IMR-90 (cell line): ENCODE measurements around the gene BCAS1.

Source experiments
- BHLHE40 ChIP-seq: fragments of 150-350 bp; IDR thresholded peaks from 2 replicates; pipeline ENCODE4 v1.6.1; 2016; ENCODE audit warnings: mild to moderate bottlenecking, low read depth, low read length
- CEBPB ChIP-seq: IDR thresholded peaks from 2 replicates; pipeline ENCODE4 v1.6.1; 2012; ENCODE audit warnings: low read depth, low read length, improper control_type of control experiment
- CHD1 ChIP-seq: IDR thresholded peaks from 2 replicates; pipeline ENCODE4 v1.6.1; 2012; ENCODE audit warnings: low read depth, low read length, improper control_type of control experiment
- FOS ChIP-seq: fragments of 150-350 bp; IDR thresholded peaks from 2 replicates; pipeline ENCODE4 v1.6.1; 2016; ENCODE audit warnings: low read depth, low read length
- MAFK ChIP-seq: IDR thresholded peaks from 2 replicates; pipeline ENCODE4 v1.6.1; 2012; ENCODE audit warnings: low read depth, low read length, improper control_type of control experiment
- MXI1 ChIP-seq: IDR thresholded peaks from 2 replicates; pipeline ENCODE4 v1.6.1; 2012; ENCODE audit warnings: low read depth, mild to moderate bottlenecking, low read length, moderate library complexity, borderline replicate concordance
- POLR2A ChIP-seq: IDR thresholded peaks from 2 replicates; pipeline ENCODE4 v1.6.1; 2012; ENCODE audit warnings: mild to moderate bottlenecking, low read depth, low read length
- RAD21 ChIP-seq: IDR thresholded peaks from 2 replicates; pipeline ENCODE4 v1.6.1; 2012; ENCODE audit warnings: low read length, improper control_type of control experiment
- RCOR1 ChIP-seq: IDR thresholded peaks from 2 replicates; pipeline ENCODE4 v1.6.1; 2012; ENCODE audit warnings: mild to moderate bottlenecking, low read length, improper control_type of control experiment; ENCODE audit not compliant: insufficient replicate concordance
- RFX5 ChIP-seq: IDR thresholded peaks from 2 replicates; pipeline ENCODE4 v1.8.0; 2012; ENCODE audit warnings: low read depth, mild to moderate bottlenecking, low read length, moderate library complexity
- SMC3 ChIP-seq: fragments of 150-350 bp; IDR thresholded peaks from 2 replicates; pipeline ENCODE4 v1.6.1; 2016; ENCODE audit warnings: low read depth, mild to moderate bottlenecking, antibody characterized with exemption, low read length, moderate library complexity
- USF2 ChIP-seq: fragments of 150-350 bp; IDR thresholded peaks from 2 replicates; pipeline ENCODE4 v1.6.1; 2017; ENCODE audit warnings: mild to moderate bottlenecking, antibody characterized with exemption, low read length, low read depth
- TF ChIP-seq, protein P1 (sequence below): conservative IDR thresholded peaks from 2 replicates; pipeline ENCODE4 v1.5.1; 2012; ENCODE audit warnings: mild to moderate bottlenecking, low read depth, low read length, improper control_type of control experiment
- TF ChIP-seq, protein P2 (sequence below): fragments of 150-350 bp; IDR thresholded peaks from 2 replicates; pipeline ENCODE4 v1.6.1; 2016; ENCODE audit warnings: low read depth, mild to moderate bottlenecking, low read length, moderate library complexity, borderline replicate concordance

DNA sequence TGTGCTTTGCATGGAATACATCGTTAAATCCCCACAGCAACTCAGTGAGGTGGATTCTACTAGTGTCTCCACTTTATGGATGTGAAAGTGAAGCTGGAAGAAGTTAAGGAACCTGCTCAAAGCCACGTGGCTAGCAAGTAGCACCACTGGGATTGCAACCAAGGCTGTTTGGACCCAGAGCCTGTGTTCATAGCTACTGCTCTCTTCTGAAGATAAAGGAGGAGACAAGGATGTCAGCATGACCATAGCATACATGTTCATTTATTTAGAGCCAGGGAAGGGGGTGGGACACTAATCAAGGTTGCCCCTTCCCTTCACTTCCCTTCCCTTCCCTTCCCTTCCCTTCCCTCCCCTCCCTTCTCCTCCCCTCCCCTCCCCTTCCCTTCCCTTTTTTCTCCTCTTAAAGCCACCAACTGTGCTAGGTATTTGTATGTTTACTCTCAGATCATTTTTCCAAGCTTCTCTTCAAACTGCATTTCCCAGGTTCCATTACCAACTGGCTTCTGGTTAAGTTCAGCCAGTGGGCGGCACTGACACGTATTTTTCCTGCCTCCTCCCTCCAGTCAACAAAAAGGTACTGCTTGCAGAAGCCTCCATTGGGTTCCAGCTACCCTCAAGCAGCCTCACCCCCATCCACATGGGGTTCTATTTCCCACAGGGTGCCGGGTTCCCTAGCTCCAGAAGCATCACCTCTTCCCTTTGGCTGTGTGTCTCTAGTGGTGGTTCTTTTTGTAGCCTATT lies 134.9 kb downstream of the BCAS1 start:
- TF ChIP-seq POLR2A (no peak), RFX5 (no peak), SMC3 (no peak), FOS (no peak), USF2 (no peak), CHD1 (no peak), MAFK (no peak), CEBPB (no peak), RAD21 (no peak), BHLHE40 (no peak), RCOR1 (no peak), MXI1 (no peak)
- TF ChIP-seq, protein P1, sequence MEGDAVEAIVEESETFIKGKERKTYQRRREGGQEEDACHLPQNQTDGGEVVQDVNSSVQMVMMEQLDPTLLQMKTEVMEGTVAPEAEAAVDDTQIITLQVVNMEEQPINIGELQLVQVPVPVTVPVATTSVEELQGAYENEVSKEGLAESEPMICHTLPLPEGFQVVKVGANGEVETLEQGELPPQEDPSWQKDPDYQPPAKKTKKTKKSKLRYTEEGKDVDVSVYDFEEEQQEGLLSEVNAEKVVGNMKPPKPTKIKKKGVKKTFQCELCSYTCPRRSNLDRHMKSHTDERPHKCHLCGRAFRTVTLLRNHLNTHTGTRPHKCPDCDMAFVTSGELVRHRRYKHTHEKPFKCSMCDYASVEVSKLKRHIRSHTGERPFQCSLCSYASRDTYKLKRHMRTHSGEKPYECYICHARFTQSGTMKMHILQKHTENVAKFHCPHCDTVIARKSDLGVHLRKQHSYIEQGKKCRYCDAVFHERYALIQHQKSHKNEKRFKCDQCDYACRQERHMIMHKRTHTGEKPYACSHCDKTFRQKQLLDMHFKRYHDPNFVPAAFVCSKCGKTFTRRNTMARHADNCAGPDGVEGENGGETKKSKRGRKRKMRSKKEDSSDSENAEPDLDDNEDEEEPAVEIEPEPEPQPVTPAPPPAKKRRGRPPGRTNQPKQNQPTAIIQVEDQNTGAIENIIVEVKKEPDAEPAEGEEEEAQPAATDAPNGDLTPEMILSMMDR, result no peak
- TF ChIP-seq, protein P2, sequence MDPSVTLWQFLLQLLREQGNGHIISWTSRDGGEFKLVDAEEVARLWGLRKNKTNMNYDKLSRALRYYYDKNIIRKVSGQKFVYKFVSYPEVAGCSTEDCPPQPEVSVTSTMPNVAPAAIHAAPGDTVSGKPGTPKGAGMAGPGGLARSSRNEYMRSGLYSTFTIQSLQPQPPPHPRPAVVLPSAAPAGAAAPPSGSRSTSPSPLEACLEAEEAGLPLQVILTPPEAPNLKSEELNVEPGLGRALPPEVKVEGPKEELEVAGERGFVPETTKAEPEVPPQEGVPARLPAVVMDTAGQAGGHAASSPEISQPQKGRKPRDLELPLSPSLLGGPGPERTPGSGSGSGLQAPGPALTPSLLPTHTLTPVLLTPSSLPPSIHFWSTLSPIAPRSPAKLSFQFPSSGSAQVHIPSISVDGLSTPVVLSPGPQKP, result no peak
